Superior temporal gyrus (tissue), 1 donor: ENCODE results near the gene VANGL1.

ENCODE experiments used
- DNase-seq: peaks from one replicate; pipeline ENCODE4 v3.0.0-alpha.2; 2016; ENCODE audit errors: extremely low spot score

The VANGL1 gene

DNA sequence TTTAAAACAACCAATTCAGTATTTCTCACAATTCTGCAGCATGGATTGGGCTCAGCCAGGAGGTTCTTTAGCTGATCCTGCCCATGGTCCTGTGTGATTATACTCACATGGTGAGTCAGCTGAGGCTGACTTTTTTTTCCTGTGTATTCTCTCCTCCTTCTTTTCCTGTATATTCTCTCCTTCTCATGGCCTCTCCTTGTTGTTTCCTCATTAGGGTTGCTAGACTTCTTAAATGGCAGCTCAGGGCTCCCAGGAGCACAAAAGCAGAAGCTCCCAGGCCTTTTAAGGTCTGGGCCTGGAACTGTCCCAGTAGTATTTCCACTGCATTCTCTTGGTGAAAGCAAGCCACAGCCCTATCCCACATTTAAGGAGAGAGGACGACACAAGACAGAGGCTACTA, 26.8 kb downstream of the VANGL1 start:
- no peak for DNase-seq

DNA sequence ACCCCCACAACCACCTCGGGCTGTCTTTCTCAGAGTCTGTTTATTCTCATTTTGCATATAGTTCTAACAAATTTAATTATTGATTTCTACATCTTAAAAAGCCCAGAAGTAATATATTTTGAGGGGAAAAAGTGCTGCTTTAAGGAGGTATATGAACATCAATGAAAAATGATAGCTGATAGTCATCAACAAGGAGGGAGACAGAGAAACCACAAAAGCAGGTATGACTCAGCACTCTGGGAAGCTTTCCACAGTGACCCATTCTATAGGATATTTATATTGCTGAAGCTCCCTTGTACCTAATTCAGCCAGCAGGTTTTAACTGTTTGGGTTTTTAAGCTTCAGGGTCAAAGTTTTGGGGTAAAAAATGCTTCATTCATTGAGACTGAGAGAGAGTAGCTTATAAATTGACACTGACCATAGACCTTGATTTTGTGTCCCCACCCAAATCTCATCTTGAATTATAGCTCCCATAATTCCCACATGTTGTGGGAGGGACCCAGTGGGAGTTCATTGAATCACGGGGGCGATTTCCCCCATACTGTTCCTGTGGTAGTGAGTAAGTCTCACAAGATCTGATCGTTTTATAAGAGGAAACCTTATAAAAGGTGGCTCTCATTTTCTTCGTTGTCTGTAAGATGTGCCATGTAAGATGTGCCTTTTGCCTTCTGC, 27.4 kb downstream of the VANGL1 start:
- no peak for DNase-seq

DNA sequence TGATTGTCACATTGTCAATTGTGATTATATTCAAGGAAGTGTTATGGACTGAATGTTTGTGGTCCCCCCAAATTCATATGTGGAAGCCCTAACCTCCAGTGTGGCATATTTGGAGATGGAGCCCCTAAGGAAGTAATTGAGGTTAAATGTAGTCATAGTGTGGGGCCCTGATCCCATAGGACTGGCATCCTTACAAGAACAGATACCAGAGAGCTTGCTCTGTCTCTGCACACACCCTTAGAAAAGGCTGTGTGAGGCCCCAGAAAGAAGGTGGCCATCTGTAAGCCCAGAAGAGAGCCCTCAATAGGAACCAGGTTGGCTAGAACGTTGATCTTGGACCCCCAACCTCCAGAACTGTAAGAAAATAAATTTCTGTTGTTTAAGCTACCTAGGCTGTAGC, 28.1 kb downstream of the VANGL1 start:
- no peak for DNase-seq

DNA sequence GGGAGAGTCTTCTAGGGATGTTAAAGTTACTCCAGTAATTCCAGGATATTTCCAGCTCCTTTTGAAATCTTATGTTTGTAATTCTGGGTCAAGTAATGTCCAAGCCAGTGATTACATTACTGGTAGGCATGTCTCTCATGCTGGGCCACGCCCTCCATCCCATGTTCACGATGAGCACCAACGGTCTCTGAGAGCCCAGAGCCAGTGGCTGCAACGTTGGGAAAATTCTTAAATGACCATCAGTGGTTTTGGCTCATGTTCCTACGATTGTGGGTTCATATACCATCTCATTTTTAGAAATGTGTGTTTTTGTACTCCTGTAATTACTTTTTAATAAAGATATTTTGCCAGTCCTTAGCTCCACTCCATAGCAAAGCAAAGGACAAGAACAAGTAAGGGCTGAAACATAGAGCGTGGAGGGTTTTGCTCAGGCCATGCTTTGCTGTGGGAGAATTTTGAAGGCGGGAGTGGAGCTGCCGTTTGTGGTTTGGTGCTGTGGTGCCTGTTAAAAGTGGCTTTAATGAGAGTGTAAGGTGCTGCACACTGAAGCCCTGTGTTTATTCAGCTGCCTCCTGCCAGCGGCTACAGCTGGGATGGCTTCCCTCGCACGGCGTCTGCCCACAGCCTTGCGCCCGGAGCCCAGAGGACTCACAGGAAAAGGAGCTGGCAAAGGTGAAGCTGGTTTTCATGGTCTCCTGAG, 28.9 kb downstream of the VANGL1 start:
- DNase-seq: no peak

DNA sequence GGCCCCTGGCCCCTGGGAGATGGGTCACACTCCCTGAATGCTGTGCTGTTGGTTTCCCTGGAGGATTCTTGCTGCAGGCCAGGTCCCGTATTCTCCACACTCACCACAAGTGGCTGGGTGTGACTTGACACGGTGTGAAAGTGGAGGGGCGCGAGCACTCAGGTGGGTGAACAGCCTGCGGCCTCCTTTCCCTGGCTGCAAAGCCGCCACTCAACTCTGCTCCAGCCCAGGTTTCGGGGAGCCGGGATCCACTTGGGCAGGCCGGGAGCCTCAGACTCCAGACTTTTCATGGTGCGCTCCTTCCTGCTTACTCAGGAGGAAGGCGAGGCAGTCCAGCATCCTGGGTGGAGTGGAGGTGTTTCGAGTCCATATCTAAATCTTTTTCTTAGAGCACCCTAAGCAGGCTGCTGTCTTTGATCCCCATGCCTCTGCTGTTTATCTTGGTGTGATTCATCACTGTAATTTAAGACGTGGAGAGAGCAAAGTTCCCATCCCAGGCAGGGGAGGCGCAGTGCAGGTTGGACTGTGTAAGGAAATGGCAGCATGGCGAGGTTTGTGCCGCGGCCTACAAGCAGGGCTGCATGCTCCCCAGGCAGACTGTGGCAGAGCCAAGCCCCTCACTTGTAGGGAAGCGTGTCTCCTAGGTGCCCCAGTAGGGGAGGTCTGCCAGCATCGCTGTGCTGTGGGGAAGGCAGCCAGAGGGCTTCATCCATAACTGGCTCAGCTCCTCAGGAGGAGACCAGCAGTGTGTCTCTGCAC, 29.6 kb downstream of the VANGL1 start:
- no peak for DNase-seq

DNA sequence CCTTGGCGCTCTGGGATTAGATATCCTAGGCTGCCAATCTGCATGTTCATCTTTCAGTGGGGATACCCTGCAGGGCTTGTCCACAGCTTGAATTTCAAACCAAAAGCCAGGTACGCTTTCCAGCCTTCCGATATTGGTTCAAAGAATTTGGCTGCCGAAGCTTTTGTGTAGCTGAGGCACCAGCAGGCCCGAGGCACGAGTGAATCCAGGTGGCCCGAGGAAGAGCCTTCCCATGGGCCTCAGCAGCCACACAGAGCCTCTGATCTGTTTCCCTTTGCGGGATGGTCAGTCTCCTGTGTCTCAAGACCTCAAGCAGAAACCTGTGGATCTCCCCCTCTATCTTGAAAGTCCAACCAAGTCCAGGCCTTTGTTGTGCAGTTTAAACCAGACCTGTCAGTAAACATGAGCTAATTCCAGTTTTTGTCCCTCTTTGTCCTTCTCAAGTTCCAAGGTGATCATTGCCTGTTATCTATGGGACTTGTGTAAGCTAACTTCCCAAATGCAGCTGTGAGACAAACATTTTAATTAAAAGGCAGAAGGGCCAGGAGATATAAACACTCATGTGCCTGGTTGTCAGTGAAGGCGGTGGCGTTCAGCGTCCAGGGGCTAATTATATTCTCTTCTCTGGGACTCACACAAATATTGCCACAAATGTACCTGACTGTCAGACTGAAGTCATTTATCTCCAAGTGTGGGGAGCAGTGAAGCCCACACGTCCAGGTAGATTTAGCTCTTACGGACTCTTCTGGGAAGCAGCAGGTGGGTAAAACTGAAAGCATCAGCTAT, 30.6 kb downstream of the VANGL1 start:
- DNase-seq: no peak

DNA sequence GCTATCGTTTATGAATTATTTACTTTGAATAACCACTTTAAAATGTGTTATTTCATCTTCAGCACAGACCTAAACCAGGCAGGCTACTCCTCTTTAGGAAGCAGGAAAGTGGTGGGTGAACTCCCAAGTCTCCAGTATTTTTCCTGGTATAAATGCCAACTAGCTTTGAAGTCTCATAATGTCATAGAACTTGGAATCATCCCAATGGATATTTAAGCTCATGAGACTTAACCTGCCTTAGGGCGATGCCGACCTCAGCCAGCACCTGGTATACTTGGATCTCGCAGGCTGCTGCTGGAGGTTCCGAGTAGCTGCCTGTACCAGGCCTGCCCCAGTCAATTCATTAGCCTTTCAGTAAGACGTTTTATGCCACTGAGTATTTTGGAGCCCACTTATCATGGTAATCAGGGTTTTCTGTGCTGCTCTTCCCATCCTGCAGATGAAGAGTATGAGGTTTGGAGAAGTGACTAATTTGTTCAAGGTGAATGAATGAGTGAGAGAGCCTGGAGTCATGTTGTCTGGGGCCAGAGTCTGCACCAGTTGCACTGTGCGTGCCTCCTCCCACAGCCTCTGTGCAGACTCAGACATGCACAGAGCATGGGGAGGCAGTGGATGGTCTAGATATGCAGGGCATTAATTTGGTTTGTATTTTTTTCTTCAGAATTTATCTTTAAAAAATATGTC, 34.9 kb downstream of the VANGL1 start:
- DNase-seq: no peak

DNA sequence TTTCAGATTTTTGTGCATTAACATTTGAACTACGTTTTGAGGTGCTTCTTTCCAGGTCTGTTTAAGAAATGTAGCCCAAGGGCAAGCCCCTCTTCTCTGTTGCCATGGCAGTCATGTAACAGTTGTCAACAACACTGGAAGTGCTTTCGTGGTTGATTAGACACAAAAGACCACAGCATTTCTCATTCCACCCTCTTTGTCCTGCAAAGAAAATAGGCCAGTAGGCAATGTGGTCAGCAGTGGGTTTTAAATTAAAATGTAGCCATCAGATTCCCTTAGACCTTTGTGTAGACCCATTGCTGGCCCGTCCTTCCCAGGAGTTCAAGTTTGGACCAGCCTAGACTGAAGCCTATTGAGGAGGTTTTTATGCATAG, 35.4 kb downstream of the VANGL1 start:
- no peak for DNase-seq

DNA sequence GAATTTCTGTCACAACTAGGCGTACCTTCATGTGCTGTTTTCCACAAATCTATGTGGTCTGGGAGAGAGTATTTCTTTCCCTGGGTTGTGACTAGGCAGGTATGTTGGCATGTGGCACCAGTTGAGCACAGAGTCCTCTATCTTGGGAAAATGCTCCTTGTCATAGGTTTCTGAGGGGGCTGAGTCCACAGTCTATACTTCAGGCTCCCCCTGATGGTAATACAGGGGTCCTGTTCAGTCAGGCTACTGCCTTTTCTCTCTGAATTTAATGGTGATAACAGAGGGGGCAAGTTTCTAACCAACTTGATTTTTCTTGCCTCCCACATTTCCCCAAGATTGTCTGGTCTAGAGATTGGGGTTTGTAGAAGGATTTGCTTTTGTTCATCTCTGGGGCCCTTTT, 35.8 kb downstream of the VANGL1 start:
- no peak for DNase-seq

DNA sequence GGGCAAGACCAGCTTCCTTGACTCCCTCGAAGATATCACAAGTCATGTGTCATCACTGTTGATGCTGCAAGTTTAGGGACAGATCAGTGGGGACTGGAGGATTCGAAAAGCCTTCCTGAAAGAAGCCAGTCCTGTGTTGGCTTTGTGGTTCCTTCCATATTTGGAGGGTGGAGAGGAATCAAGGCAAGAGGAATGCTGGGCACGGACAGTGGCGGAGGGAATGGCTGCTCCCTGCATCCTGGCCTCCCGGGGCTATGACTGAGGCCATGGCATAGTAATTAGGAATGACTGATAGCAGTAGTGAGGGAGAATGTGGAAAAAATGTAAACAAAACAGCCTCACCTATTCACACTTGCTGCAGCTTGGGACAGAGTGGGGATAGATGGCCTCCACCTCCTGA, 36.4 kb downstream of the VANGL1 start:
- DNase-seq: no peak

DNA sequence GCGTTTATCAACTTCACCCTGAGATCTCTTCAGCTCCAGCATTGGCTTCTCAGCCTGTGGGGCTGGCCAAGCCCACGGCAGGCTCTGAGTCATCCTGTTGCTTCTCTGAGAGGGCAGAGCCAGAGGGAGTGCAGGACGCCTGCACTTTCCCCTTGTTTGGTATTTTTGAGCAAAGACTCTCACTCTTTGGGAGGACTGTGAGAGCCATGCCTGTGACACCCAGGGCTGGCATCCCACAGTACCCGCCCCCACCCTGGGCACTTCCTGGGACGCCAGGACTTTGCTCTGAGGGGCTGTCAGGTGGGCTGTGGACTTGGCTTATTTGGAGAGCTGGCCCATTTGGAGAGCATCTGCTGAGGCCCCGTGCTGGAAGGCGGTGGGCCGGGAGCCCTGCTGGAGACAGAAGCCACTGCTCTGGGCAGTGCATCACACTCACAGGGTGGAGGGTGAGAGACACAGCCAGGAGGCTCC, 37.4 kb downstream of the VANGL1 start:
- no peak for DNase-seq

DNA sequence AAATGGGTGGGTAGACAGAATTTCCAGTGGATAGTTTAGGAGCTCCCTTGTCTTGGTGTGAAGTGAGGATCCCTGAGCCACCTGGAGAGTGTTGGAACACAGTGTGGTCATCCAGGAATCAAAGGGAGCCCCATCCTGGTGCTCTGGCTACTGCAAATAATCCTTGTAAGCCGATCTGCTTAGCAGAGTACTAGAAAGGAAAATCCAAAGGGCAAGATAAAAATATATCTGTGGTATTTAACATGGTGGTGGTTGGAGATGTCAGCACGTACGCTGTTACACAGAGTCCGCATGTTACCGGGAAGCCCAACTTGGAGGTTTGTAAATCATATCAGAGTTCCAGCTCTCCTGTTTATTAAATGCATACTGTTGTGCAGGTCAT, 39.0 kb downstream of the VANGL1 start:
- no peak for DNase-seq

DNA sequence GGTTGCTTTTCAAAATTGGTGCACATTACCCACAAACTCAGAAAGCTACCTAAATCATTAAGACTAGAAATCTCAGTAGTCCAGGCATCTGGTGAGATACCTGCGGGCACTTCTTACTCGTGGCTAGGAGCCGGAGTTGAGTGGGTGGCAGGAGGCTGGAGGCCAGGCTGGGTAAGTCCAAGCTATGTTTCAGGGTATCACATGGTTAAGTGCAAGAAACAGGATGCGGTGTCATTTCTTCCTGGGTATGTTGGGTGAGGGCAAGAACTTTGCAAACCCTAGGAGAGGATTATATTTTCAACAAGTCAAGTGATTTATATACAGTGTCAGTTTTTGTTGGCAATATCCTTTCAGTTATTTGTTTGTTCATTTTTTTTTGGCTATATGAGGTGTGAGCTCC, 41.0 kb downstream of the VANGL1 start:
- no peak for DNase-seq

DNA sequence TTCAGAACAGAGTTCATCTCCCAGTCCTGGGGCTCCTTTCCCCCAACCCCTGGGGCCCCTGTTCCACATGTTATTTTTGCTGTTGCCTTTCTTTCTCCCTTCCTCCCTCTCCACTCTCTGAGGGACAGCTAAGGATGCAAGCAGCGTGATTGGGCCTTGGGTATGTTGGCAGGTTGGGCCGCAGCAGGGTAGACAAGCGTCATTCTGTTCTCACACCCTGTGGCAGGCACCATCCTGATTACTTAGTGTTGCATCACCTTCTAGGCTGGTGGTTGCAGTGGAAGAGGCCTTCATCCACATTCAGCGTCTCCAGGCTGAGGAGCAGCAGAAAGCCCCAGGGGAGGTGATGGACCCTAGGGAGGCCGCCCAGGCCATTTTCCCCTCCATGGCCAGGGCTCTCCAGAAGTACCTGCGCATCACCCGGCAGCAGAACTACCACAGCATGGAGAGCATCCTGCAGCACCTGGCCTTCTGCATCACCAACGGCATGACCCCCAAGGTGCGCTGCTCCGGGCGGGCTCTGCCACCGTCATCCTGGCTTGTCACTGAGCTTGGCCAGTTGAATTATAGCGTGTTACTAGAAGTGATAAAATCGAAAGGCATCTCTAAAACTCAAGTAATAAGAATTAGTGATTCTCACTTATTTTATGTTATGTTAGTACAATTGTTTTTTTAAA, 43.4 kb downstream of the VANGL1 start:
- no peak for DNase-seq

DNA sequence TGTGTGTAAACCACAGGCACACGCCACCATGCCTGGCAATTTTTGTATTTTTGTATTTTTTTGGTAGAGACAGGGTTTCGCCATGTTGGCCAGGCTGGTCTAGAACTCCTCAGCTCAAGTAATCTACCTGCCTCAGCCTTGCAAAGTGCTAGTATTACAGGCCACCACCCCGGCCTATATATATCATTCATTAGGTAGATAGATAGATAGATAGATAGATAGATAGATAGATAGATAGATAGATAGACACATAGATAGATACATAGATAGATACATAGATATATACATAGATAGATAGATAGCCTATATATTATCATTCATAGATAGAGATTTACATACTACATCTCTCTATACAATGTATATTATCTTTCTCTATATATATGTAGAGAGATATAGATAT, 46.0 kb downstream of the VANGL1 start:
- no peak for DNase-seq

DNA sequence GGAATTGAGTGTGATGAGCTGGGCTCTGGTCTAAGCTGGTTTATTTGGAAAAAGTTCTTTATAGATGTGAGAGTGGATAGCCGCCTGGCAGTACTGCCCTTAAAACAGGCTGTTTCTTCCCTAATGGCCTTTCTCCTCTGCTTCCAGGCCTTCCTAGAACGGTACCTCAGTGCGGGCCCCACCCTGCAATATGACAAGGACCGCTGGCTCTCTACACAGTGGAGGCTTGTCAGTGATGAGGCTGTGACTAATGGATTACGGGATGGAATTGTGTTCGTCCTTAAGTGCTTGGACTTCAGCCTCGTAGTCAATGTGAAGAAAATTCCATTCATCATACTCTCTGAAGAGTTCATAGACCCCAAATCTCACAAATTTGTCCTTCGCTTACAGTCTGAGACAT, 49.2 kb downstream of the VANGL1 start:
- no peak for DNase-seq

DNA sequence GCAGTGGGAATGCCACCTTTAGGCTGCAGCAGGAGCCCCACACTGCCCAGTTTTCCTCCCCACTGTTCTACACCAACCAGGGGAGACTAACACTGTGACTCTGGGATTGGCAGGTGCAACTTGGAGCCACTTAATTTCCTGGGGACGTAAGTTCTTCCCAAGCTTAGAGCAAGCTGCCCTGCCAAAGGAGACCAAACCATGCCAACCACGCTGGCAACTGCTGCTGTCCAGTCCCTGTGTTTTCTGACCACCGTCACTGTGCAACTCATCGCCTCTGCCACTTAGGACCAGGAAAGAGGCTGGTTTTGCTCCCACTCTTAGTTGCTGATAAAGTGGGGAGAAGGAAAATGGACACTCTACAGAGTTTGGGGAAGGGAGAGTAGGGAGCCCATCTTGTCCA, 50.5 kb downstream of the VANGL1 start:
- no peak for DNase-seq

DNA sequence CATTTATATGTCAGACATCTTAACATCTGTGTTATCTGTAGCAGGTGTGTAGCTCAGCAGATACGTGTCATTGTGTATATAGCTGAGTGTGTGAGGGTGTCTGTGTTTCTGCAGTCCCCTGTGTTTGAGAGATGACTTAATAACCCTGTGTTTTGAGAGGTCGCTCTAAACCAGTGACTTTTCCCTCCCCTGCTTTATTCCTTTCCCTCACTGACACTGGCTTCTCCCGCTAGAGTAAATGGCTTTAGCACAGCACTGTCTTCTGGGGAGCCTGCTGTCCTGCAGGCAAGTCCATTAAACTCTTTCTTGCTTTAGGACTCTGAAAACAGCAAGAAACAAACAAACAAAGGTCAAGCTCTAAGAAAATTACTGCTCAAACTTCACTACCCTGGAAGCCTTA, 53.0 kb downstream of the VANGL1 start:
- no peak for DNase-seq

DNA sequence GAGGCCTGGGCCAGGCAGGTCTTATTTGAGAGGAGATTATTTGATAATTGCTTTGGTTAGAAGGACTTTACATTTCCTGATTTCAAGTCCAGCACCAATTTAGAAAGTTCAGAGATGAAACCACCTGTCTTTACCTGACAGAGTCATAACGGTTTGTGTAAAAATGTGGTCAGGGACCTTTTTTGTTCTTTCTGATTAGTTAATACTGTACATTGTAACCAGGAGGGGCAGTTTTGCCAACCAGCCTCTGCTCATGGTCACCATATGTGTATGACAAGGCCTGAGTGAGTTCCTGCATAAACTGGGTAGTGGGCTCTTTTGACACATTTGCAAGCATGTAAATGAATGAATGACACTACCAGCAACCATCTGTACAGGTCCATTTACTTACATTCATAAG, 55.8 kb downstream of the VANGL1 start:
- DNase-seq: no peak

DNA sequence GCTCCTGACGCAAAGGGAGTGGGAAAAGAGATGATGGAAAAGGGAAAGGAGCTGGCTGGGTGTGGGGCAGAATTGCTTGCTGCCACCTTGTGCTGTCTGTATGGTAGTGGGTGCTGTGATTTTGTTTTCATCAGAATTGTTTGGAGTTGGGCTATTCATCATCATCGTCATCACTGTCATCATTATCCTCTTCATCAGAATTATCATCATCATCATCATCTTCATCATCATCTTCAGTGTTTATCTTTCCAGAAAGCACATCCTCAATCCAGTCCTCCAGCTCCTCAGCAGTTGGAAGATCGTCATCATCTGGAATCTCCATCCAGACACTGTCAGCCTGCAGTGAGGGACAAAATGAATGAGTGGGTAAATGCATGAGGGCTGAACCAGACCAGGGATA, 59.3 kb downstream of the VANGL1 start:
- no peak for DNase-seq

DNA sequence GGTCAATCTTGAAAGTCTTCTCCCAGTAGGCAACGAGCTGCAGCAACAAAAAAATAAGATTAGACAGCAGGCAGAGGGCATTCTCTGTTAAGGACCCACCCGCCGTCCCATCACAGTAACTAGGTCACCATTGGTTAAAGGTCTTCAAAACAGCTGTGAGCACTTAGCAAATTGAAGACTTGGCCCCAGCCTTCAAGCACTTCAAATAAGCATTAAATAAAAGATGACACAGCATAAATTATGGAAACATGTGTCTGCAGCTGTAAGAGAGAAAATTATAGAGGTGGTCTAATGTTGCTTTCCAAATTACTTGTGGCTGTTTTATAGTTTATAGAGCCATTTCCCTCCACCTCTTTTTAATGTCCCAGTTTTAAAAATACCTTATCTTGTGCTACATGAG, 61.2 kb downstream of the VANGL1 start:
- DNase-seq: no peak
